Stimulated activated CD8-positive, alpha-beta memory T cell treated with anti-CD3 and anti-CD28 coated beads, Interleukin-12 subunit alpha, Interleukin-12 subunit beta, amount 100 ng/mL, for 24 hours (primary cell): ENCODE data around the gene C2orf49.

ENCODE experiments used
- DNase-seq: peaks from one replicate; pipeline ENCODE4 v3.0.0-alpha.2; 2020; ENCODE audit errors: extremely low read depth

Gene C2orf49

DNA sequence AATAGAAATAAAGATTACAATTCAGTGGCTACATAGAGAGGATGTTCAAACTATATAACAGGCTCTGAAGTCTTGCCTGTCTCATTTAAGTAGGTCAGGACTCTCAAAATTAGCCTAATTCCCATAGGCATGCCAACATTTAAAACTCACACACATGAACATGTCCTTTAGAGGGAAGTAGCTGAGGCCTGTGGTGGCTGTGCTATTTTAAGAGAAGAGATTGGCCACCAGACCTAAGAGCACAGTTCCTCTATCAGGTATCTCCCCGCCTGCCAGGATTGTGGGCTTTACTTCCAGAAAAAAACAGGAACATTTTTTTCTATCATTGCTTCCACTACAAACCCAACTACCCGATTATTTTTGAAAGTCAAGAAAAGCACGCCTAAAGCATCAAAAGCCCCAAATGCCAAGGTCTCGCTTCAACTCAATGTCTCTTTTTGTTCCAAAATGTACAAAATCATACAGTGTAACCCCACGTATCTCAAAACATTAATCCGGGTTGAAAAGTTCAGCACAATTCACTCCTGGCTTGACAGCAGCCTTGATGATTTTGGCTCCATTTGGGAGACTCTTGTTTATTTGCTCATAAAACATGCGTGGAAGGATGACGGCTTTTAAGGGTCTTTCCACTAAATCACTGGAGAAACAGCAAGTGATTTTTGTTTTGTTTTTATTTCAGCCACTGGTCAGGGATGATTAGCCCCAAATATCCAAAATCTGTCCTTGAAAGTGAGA lies 46.3 kb downstream of the C2orf49 start:
- no peak for DNase-seq

DNA sequence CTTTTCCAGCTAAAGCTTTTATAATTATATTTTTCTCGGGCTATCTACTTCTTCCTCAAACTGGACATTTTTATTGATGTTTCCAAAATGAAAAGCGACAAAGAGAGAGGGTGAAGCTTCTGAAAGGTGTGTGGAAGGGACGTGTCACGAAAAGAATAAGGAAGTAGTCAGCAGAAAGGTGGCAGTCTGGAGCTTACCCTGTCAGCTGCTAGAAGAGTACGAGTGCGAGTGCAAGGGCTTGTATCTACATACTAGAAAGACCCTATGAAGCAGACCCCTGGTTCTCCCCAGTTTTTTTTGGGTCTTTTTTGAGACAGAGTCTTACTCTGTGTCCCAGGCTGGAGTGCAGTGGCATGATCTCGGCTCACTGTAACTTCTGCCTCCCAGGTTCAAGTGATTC lies 46.9 kb downstream of the C2orf49 start:
- DNase-seq = no peak

- DNase-seq = no peak
These were observed 47.5 kb downstream of the C2orf49 start for GRCh38 chr2:105384861-105385260.

DNA sequence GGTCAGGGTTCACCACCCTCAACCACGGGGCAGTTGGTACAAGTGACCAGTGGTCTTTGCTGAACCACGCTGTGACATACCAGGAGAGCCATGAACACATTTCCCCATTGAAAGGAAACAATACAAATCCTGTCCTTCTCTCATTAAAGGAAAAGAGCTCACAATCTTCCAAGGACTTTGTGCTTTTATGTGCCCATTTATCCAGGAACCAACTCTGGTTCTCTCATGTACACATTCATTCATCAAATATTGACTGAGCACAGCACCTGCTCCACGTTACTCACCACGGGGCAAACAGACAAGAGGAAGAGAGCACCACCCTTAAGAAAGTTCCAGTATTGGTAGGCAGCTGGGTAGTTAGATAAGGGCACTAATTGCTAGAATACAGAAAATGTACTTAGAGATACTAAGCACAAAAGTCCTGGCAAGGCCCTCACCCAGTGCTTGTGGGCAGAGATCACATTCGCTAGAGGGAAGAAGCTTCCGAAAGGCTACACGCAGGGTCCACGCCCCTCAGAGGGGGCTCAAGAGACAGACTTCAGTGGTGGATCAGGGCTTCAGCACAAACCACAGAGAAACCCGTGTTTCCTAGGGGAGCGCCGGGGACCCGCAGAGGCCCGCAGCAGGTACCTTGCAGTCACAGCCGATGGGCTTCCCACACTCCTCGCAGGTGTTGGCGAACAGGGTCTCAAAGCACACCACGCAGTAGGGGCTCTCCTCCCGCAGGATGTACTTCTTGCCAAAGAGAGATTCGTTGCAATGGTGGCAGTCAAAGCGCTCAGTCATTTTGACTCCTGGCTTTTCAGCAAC lies 48.6 kb downstream of the C2orf49 start:
- DNase-seq = no peak

- no peak for DNase-seq
These were observed 49.9 kb downstream of the C2orf49 start for GRCh38 chr2:105387225-105387624.

GRCh38 chr2:105388971-105389381 lies 51.6 kb downstream of the C2orf49 start:
- DNase-seq = no peak

- DNase-seq = no peak
These were observed 53.1 kb downstream of the C2orf49 start for GRCh38 chr2:105390454-105390853.

DNA sequence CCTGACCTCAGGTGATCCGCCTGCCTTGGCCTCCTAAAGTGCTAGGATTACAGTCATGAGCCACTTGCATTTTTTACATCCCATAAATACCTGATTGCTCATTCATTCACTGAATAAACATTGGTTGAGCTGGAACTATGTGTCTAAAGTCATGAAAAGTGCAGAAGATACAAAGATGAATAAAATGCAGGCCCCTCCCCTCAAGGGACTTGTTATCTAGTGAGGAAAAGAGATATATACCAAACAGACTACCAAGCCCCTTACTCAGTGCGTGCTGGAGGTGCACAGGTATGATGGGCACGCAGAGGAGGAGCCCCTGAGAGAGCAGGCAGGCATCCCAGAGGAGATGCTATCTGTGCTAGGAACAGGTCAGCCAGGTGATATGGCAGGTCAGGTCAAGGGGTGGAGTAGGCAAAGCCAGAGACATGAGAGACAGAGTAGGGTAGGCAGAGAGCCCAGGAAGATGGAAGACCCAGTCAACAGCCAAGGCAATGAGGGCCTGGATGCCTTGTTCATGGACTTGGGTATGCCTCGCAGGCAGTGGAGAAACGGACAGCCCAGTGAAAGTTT lies 53.8 kb downstream of the C2orf49 start:
- DNase-seq = no peak

- DNase-seq = no peak
These were observed 54.7 kb downstream of the C2orf49 start for GRCh38 chr2:105391763-105392662.

- no peak for DNase-seq
These were observed 56.2 kb downstream of the C2orf49 start for GRCh38 chr2:105393373-105394055.

DNA sequence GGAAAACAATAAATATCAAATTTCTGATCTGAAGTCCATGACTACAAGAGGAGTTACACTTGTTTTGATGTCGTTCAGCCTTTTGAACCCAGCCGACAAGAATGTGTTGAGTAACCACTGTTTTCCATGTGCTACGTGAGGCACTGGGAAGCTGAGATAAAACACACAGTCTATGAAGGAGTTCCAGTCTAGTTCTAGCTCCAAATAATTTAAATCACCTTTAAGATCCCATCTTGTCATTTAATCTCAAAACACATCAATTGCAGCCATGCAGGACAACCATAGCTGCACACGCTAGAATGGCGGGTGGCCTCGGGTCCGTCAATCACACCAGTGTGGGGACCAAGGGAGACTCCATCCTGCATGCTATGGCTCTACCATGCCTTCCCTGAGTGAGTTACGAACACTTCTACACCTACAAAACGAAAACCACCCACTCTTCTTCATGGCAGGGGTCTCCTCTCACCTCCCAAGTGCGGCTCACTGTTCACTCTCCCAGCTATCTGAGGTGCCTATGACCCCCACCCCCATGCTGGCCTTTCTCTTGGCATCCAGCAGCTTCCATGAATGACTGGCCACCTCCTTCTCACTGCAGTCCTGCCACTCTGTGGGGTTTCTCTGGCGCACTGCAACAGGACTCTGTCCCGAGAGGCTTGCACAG lies 57.7 kb downstream of the C2orf49 start:
- no peak for DNase-seq

GRCh38 chr2:105395691-105396090 lies 58.4 kb downstream of the C2orf49 start:
- DNase-seq = no peak

DNA sequence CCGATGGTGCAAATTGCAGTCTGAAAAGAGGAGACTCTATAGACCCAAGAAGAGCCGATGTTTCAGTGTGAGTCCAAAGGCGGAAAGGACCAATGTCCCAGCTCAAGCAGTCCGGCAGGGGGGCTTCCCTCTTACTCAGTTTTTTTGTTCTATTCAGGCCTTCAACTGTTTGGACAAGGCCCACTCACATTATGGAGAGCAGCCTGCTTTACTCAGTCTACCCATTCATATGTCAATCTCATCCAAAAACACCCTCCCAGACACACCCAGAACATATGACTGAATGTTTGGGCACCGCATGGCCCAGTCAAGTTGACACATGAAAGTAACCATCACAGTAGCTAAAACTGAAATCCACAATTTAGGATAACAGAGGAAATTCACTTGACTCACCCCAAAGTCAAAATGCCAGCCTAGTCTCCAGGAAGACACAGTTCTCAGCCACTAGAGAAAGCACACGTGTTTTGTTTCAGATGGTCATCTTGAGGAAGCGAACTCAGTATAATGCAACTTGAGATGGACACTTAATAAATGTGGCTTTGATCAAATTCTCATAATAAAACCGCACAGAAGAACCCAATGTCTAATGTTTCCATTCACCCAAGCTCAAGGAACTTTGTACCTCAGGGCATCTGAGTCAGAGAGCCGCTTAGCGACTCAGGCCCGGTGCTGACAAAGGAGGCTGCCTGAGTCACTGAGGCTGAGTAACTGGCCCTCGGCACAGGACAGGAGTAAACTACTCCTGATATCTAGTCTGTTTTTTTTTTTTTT lies 59.1 kb downstream of the C2orf49 start:
- peak; percentile 20 for DNase-seq

GRCh38 chr2:105397025-105397722 lies 59.8 kb downstream of the C2orf49 start:
- DNase-seq = no peak

DNA sequence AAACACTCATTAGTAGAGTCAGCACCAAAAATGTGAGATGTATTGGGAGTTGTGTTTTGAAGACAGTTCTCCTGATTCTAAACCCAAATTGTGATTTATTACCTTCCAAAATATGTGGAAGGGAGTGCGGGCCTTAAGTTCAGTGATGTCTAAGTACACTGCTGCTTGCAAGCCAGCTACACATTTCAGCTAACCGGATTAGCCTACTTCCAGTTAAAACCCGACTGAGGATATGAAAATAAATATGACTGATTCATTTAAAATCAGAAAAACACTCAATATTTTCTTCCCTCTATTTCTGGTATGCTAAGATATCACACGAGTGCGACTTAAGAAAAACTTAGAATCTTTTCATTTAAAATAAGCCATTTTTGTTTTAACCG lies 60.6 kb downstream of the C2orf49 start:
- no peak for DNase-seq

- peak; percentile 39 for DNase-seq
These were observed 61.2 kb downstream of the C2orf49 start, which contains the start of gene FHL2 for GRCh38 chr2:105398336-105399206. TSS of gene FHL2 (minus strand) at chr2:105399051. CDS start at chr2:105386516, 12,535 bp downstream.
